ENCODE results near the gene PARD6G. TPM values are rescaled to one million over a fixed set of nuclear protein-coding genes. Genes with fewer than 3 reads are reported as not detected.

Gene PARD6G
- total RNA-seq, 1 experiment from 2014 or later: 3.4 TPM

DNA sequence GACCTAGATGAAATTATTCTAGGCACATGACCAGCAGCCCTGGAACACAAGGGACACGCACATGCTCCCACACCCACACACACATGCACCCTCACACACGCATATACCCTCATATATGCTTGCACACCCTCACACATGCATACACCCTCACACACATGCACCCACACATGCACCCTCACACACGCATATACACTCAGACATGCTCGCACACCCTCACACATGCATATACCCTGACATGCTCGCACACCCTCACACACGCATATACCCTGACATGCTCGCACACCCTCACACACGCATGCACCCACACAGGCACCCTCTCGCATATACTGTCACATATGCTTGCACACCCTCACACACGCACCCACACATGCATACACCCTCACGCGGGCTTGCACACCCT lies 61.8 kb downstream of the PARD6G start:
- no peaks in the 10 kb centered on the region for H3K9me3 ChIP-seq
- H3K27me3 ChIP-seq: no peaks in the 10 kb centered on the region
- no peak for DNase-seq
- no peaks in the 10 kb centered on the region for H3K36me3 ChIP-seq
- no peak overlapping the region for H3K4me3 ChIP-seq

DNA sequence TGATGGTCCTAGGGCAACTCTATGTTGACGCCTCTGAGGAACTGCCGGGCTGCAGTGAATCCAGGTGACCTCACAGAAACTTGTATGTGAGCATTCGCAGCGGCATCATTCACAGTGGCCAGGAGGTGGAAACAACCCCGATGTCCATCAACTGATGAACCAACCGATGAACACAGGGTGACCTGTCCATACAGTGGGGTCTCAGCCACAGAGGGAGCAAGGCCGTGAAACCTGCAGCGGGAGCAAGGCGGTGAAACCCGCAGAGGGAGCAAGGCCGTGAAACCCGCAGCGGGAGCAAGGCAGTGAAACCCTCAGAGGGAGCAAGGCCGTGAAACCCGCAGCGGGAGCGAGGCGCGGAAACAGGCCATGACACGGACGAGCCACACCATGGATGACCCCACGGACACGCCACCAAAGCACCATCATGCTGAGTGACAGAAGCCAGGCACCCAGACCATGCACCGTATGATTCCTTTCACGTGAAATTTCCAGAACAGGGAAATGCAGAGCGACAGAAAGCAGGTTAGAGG lies 63.0 kb downstream of the PARD6G start:
- Histone ChIP-seq H3K27me3 (no peaks in the 10 kb centered on the region), H3K36me3 (no peaks in the 10 kb centered on the region), H3K4me3 (no peak overlapping the region), H3K9me3 (no peaks in the 10 kb centered on the region)
- no peak for DNase-seq

DNA sequence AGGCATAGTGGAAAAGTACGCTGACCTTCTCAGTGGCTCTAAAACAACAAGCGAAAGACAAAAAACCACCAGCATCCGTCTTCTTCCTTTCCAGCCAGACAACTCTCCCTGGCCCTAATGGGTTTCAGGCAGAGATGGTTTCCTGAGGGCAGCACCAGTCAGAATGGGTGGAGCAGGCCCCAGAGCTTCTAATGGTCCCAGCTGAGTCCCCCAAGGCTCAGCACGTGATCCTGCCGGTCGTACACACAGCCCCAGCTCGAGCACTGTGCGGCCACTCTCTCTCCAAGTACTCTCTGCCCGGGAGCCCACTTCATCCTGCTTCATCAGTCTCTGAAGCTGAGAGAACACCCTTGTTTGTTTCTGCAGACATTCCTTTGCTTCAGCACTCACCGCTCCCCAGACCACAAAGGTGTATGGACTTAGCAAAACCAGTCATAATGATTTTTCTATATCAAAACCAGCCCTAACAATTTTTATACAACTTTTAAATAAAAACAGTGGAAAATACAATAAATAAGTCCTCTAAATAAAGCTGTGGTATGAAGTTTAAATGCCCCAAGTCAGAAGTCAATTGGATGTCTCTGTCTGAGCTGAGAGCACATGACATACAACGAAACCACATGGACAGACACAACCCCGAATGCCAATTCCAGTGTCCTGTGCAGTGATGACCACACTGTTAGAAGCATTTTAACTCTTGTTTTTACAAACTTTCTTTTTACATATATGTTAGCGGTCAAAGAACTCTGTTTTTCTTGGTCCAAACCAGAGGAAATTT lies 63.9 kb downstream of the PARD6G start:
- Histone ChIP-seq H3K36me3 (no peaks in the 10 kb centered on the region), H3K9me3 (no peaks in the 10 kb centered on the region), H3K27me3 (no peaks in the 10 kb centered on the region), H3K4me3 (no peak overlapping the region)
- DNase-seq: no peak

DNA sequence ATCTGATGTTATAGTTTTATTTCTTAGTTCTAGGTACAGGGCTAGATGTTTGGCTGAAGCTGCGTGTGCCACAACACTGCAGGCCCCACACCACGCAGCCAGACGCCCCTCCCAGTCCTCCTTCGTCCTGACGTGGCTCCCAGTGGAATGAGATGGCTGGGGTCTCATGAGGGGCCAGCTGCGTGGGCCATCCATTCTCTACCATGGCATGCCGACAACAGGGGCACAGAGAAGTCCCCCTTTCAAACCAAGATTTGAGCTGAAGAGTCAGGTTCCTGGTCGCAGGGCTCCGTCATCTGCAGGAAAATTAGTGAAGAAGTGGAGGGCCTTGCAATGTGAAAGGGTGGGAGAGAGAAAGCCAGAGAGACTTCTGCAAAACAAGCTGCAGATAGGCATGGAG lies 64.5 kb downstream of the PARD6G start:
- Histone ChIP-seq H3K27me3 (no peaks in the 10 kb centered on the region), H3K4me3 (no peak overlapping the region)
- DNase-seq: no peak

DNA sequence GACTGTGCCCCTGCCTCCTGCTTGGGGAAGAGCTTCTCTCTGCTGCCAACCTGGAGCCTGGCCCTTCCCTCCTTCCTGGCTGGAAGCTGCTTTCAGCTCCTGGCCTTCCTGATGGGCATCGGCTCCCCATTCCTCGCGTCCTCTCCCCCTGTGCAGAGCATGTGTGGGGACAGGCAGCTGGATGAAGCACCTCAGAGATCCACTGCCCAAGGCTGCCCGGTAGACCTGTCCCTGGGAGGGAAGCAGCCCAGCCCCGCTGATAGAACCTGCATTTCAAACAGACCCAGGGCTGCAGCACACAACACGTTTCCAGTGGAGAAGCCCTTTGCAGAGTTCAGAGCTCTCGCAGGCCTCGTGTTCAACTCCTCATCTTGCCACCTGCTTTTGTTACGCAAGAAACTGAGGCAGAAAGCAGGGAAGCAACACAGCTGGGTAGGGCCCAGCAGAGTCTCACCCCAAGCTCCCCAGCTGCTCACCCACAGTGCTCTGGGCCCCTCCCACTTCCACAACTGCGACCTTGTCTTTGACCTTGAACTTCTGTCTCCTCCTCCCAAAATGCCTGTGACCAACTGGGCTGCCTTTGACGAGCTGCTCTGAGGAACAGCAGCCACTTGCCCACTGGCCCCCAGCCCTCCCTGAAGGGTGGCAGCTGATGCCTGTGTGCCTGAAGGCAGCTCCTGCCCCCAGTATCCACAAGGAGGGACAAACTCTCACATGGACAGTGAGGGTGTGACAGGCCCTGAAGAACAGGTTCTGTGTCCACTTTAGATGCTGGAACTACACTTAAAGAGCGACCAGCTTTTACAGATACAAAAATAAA lies 65.5 kb downstream of the PARD6G start:
- no peaks in the 10 kb centered on the region for H3K9me3 ChIP-seq

More for the DNA sequence above, 64.5 kb downstream of the PARD6G start:
- Histone ChIP-seq H3K9me3 (no peaks in the 10 kb centered on the region), H3K36me3 (no peaks in the 10 kb centered on the region)

DNA sequence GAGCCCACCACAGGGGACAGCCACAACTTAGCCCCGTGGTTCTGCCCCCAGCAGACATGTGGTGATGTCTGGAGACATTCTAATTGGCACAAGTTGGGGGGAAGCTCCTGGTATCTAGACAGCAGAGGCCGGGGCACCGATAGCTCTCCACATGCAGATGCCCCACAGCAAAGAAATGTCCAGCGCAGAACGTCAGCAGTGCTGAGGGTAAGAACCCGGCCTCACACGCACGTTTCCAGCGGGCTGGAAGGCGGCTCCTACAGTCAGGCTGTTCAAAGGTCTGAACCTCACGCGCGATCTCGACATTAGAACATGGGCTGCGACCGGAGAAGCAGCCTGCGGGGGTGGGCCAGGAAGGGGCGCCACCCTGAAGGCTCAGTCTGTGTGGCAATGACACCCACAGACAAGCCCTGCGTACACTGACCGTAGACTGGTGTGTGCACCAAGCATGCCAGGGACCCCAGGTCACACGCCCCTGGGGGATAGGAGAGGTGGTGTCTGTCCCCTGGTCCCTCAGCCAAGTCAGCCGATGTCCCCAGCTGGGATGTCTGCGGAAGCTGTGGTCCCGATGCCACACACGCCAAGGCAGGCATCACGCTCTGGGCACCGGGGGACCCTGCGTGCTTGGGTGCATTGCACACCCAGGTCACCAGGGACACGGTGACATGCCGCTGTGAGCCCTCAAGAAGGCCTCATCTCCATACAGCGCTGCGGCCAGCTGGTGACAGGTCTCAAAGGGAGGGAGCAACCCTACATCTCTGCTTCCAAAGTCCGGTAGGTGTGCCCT lies 66.3 kb downstream of the PARD6G start:
- no peaks in the 10 kb centered on the region for H3K27me3 ChIP-seq
- H3K9me3 ChIP-seq: no peaks in the 10 kb centered on the region
- H3K4me3 ChIP-seq: no peak overlapping the region
- no peak for DNase-seq
- no peaks in the 10 kb centered on the region for H3K36me3 ChIP-seq

More for the DNA sequence above, 65.5 kb downstream of the PARD6G start:
- Histone ChIP-seq H3K27me3 (no peaks in the 10 kb centered on the region), H3K4me3 (no peak overlapping the region), H3K36me3 (no peaks in the 10 kb centered on the region)
- no peak for DNase-seq

DNA sequence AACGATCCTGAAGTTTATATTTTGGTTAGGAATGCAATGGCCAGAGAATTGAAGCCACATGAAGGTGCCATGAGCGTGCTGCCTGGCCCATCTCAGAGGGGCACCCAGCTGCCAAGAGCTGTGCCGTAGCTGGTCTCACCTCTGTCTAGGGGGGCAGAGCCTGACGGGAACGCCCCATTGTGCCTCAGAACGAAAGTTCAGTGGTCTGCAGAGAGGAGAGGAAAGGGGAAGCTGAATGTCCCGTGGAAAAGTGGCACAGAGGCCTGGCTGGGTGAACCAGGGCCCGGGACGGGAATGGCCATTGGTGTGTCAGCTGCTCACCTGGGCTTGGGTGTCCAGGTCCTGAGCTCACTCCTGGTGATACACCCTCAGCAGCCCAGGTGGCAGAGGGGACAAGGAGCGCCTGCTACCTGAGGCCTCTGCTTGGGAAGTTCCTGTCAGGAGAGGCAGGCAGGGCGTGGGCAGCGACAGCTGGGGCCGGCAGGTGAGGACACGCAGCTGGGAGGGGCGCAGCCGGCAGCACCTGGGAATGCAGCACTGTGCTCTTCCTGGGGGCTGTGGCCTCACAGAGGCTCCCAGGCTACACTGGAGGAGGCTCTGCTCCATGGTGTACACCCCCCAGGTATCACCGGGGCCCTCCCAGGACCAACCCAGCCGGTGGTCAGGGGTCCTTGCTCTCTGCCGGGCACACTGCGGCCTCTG lies 67.3 kb downstream of the PARD6G start:
- no peaks in the 10 kb centered on the region for H3K36me3 ChIP-seq
- no peaks in the 10 kb centered on the region for H3K9me3 ChIP-seq
- no peaks in the 10 kb centered on the region for H3K27me3 ChIP-seq
- DNase-seq: no peak
- no peak overlapping the region for H3K4me3 ChIP-seq

DNA sequence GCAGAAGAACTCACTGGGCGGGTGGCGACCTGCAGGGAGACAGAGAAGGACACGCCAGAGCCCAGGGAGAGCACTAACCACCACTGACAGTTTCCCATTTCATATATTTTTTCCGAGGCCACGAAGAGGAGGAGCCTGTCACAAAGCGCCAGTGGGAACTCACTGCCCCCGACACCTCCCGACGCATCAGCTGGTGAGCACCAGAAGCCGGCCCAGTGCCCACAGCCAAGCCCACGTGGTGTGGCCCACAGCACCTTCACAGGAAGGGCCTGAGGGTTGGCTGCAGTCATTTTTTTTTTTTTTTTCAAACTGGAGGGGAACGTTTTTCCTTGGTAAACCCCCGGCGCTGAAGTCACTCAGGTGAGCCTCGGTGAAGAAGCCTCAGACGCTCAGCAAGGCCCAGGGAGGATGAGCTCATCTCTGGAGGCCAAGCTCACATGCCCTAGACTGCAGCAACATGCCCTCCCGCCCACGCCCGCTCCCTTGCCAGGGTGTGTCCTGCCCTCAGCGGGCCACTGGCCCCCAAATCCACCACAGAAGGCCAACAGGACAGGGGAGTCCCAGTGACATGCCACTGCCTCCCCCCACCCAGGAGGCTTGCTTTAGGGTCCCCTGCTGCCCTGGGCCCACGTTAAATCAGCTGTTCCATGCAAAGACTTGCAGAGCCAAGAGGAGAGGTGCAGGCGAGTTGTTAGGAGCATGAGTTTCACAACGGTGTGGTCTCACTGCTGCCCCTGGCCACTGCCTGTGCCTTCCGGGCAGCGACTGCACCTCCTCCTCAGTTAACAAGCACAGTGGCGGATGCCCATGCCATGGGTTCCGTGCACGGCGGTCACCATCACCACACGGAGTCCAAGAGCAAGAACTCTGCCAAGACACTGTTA lies 68.1 kb downstream of the PARD6G start:
- Histone ChIP-seq H3K9me3 (no peaks in the 10 kb centered on the region), H3K36me3 (no peaks in the 10 kb centered on the region), H3K4me3 (no peak overlapping the region), H3K27me3 (no peaks in the 10 kb centered on the region)
- no peak for DNase-seq

DNA sequence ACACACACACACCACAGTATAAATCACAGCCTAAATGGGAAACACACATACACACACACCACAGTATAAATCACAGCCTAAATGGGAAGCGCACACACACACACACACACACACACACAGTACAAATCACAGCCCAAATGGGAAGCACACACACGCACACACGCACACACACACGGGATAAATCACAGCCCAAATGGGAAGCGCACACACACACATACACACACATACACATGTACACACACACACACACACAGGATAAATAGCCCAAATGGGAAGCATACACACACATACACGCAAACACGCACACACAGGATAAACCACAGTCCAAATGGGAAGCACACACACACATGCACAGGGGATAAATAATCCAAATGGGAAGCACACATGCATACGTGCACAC lies 70.2 kb downstream of the PARD6G start:
- Histone ChIP-seq H3K36me3 (no peaks in the 10 kb centered on the region), H3K4me3 (no peak overlapping the region), H3K27me3 (no peaks in the 10 kb centered on the region), H3K9me3 (no peaks in the 10 kb centered on the region)
- DNase-seq: no peak

DNA sequence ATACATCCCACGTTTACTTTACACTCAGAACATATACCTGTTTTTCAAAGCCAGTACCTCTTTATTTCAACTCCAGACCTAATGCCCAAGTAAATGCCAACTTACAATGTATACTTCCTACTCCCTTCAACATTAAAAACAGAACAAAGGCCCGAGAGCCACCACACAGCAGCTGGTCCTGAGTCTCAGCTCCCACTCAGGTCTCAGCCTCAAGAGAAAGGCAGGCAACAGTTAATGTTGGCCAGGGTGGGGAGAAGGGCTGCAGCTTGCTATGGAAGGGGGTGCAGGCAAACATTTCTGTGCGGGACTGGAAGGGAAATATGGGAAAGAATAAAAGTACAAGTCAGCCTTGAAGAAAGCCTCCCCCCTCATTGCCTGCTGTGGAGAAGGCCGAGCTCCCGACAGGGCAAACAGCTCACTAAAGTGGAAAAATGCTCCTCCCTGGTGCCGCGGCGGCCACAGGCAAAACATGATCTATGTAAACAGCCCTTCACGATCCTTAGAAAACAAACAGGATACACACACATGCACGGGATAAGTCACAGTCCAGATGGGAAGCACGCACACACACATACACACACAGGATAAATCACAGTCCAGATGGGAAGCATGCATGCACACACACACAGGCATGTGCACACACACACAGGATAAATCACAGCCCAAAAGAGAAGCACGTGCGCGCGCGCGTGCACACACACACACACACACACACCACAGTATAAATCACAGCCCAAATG lies 70.8 kb downstream of the PARD6G start:
- H3K4me3 ChIP-seq: no peak overlapping the region
- no peaks in the 10 kb centered on the region for H3K27me3 ChIP-seq
- no peak for DNase-seq

DNA sequence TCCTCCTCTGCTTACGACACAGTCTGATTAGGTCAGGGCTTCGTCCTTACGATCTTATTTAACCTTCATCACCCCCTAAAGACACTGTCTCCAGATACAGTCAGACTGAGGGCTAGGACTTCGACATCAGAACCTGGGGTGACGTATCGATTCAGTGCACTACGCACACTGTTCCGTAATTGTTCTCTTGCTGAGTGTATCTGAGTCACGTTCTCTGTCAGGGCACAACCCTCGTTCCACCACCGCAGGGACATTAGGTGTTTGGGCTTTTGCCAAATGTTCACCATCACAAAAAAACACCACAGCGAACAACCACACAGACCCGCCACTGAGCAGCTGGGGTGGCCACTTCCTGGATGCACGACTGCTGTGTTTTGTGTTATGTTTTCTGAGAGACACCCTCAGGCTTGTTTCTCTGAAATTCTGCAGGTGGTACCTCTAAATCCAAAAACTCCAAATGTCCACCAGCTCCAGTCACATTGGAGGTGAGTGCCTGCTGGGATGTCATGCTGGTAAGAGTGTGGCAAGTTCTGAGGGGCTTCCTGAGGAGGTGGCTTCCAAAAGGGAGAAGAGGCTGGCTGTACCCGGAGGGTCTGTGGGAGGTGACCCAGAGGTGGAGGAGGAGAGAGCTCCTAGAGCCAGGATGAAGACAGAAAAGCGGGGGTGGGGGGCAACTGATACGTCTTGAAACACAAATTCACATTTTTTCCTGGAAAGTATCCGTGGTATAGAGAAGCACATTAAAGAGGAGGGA lies 71.7 kb downstream of the PARD6G start:
- no peaks in the 10 kb centered on the region for H3K36me3 ChIP-seq
- no peak for DNase-seq

More for the DNA sequence above, 70.8 kb downstream of the PARD6G start:
- Histone ChIP-seq H3K9me3 (no peaks in the 10 kb centered on the region), H3K36me3 (no peaks in the 10 kb centered on the region)

DNA sequence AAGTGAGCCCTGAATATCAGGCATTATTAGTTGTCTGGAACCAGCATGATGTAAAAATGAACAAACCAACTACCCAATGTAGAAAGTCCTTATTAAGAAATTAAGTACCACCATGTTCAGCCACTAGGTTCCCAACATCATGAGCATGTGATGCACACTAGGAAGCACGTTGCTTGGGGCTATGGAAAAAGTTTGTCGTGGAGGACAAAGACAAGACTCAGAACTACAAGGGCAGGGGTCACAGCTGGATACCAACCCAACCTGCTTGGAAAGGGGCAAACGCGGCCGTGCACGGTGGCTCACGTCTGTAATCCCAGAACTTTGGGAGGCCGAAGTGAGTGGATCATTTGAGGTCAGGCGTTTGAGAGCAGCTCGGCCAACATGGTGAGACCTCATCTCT lies 74.3 kb downstream of the PARD6G start:
- no peaks in the 10 kb centered on the region for H3K9me3 ChIP-seq
- DNase-seq: no peak
- H3K27me3 ChIP-seq: no peaks in the 10 kb centered on the region
- H3K36me3 ChIP-seq: no peaks in the 10 kb centered on the region
- H3K4me3 ChIP-seq: no peak overlapping the region

More for the DNA sequence above, 71.7 kb downstream of the PARD6G start:
- no peak overlapping the region for H3K4me3 ChIP-seq
- no peaks in the 10 kb centered on the region for H3K9me3 ChIP-seq
- H3K27me3 ChIP-seq: no peaks in the 10 kb centered on the region

DNA sequence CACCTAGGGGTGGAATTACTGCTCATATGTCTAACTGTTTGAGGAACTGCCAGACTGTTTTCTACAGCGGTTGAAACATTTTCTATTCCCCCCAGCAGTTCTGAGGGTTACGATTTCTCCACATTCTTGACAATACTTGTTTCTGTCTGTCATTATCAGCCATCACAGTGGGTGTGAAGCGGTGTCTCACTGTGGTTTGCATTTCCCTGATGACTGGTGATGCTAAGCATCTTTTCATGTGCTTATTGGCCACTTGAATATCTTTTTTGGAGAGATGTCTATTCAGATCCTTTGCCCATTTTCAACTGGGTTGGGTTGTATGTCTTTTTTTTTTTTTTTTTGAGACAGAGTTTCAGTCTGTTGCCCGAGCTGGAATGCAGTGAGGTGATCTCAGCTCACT lies 75.3 kb downstream of the PARD6G start:
- Histone ChIP-seq H3K4me3 (no peak overlapping the region), H3K9me3 (no peaks in the 10 kb centered on the region), H3K36me3 (no peaks in the 10 kb centered on the region), H3K27me3 (no peaks in the 10 kb centered on the region)
- DNase-seq: no peak
